ENCODE results near the gene MOB2. TPM values are rescaled to one million over a fixed set of nuclear protein-coding genes. Genes with fewer than 3 reads are reported as not detected.

Gene MOB2
- total RNA-seq, 4 donors from 2014 or later, result 84.8 to 126 (median 93.8) TPM

GRCh38 chr11:1507381-1508140 lies 21.0 kb upstream of the MOB2 start:
- intact Hi-C loops (cut with DNase I; ENCODE audit: low total_unique reads), result loop anchor here (10.0 kb wide), 1 partner anchor 223 kb away; no protein-coding TSS in a partner anchor
- DNase-seq (ENCODE audit: low spot score in 2 of 2), result no peak
- TF ChIP-seq POLR2A (IDR thresholded peaks at IDR 0.05), result no peak
- TF ChIP-seq, protein P1, sequence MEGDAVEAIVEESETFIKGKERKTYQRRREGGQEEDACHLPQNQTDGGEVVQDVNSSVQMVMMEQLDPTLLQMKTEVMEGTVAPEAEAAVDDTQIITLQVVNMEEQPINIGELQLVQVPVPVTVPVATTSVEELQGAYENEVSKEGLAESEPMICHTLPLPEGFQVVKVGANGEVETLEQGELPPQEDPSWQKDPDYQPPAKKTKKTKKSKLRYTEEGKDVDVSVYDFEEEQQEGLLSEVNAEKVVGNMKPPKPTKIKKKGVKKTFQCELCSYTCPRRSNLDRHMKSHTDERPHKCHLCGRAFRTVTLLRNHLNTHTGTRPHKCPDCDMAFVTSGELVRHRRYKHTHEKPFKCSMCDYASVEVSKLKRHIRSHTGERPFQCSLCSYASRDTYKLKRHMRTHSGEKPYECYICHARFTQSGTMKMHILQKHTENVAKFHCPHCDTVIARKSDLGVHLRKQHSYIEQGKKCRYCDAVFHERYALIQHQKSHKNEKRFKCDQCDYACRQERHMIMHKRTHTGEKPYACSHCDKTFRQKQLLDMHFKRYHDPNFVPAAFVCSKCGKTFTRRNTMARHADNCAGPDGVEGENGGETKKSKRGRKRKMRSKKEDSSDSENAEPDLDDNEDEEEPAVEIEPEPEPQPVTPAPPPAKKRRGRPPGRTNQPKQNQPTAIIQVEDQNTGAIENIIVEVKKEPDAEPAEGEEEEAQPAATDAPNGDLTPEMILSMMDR (IDR thresholded peaks at IDR 0.05), result no peak
- no peak overlapping the region for H3K4me3 ChIP-seq (ENCODE audit: low read depth, poor library complexity, severe bottlenecking)
- 67 to 73% methylated on average over 21 of the region's 21 CpGs for whole genome bisulfite sequencing, 2 donors

DNA sequence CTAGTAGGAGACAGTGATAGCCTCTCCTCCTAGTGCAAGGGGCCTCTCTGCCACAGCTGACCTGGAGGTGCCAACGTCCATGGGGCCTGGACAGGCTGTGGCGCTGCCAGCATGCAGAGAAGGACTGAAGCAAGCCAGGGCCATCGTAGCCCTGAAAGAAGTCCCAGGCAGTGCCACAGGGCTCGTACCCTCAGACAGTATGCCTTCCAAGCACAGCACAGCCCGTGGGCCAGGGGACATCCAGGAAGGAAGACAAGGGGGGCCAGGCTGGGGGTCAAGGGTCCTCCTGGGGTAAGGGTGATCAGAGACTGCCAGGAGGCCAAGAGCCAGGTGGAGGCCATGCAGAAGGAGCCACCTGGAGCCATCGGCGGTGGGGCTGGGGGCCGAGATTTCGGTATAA lies 20.4 kb upstream of the MOB2 start:
- no peak for DNase-seq (ENCODE audit: low spot score in 2 of 2)
- no peak overlapping the region for H3K4me3 ChIP-seq (ENCODE audit: low read depth, poor library complexity, severe bottlenecking)
- no peak for TF ChIP-seq POLR2A (IDR thresholded peaks at IDR 0.05)
- TF ChIP-seq, protein P1 (IDR thresholded peaks at IDR 0.05), result no peak
- WGBS, 2 donors, result 87 to 93% methylated on average over 9 of the region's 9 CpGs
- intact Hi-C loops (cut with DNase I; ENCODE audit: low total_unique reads), result loop anchor here (10.0 kb wide), 1 partner anchor 222 kb away; no protein-coding TSS in a partner anchor

DNA sequence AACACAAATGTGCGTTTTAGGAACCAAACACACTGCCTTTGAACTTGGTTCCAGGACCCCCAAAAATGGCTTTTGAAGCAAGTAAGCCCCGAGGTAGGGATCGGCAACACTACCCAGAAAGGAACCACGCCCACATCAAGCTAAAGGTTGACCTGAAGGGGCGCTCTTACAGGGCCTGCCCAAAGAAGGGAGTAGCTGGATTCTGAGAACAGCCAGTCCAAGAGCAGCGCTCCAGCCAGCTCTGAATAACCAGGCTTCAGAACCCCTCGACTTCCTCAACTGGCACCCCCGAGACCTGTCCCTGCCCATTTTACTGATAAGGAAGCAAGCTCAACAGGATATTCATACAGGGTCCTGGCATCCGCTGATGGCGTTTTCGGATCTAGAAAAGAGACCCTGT lies 18.9 kb upstream of the MOB2 start:
- WGBS, 2 donors, result 79 to 86% methylated on average over 11 of the region's 11 CpGs
- no peak for TF ChIP-seq POLR2A (IDR thresholded peaks at IDR 0.05)
- TF ChIP-seq, protein P1 (IDR thresholded peaks at IDR 0.05), result no peak
- no peak for DNase-seq (ENCODE audit: low spot score in 2 of 2)
- no peak overlapping the region for H3K4me3 ChIP-seq (ENCODE audit: low read depth, poor library complexity, severe bottlenecking)
- intact Hi-C loops (cut with DNase I; ENCODE audit: low total_unique reads), result loop anchor here (10.0 kb wide), 1 partner anchor 221 kb away; no protein-coding TSS in a partner anchor

DNA sequence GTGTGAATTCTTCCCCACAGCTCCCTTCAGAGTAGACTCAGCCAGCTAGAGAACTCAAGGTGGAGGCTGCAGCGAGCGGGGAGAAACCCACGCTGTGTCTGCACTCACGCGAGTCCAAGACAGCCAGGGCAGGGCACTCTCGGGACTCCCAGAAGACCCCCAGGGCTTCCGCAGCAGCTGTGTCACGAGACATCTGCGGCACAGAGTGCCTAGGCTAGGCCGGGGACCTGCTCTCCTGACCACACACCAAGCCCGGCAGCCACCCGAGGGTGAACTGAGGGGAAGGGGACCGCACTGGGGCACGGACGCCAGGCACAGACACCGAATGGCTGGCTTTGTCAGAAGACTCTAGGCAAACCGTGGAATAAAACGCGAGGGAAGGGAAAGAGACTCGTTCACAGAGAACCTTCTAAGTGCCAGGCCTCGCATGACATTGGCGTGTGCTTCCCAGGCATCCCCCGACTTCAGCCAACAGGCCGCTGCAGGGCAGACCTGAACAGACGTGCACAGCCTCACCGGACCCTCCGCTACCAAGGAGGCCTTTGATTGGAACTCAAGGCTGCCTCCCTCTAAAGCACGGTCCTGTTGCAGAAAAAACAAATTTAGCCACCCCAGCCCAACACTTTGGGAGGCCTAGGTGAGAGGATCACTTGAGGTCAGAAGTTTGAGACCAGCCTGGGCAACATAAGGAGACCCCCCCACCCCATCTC lies 18.2 kb upstream of the MOB2 start:
- TF ChIP-seq, protein P1 (IDR thresholded peaks at IDR 0.05), result no peak
- TF ChIP-seq POLR2A (IDR thresholded peaks at IDR 0.05), result no peak
- WGBS, 2 donors, result 87 to 89% methylated on average over 28 of the region's 28 CpGs
- no peak overlapping the region for H3K4me3 ChIP-seq (ENCODE audit: low read depth, poor library complexity, severe bottlenecking)
- intact Hi-C loops (cut with DNase I; ENCODE audit: low total_unique reads), result loop anchor here (10.0 kb wide), 1 partner anchor 220 kb away; no protein-coding TSS in a partner anchor
- DNase-seq (ENCODE audit: low spot score in 2 of 2), result no peak

DNA sequence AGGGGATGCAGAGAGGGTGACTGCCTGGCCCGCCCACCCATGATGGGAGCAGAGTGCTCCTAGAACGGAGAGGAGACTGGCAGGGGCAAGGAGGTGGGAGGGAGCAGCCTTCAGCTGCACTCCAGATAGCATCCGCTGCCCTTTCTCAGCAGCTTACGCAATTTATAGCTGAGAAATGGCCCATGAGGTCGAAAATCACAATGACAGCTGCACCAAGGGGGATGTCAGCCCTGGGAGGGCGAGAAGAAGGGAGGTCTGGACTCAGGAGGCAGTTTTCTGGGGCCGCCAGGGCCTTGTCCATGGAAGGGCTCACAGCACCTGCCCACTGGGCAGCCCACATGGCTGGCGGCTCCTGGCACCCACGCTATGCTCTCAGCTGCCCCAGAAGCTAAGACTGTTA lies 17.6 kb upstream of the MOB2 start:
- H3K4me3 ChIP-seq (ENCODE audit: low read depth, poor library complexity, severe bottlenecking), result no peak overlapping the region
- TF ChIP-seq POLR2A (IDR thresholded peaks at IDR 0.05), result no peak
- TF ChIP-seq, protein P1 (IDR thresholded peaks at IDR 0.05), result no peak
- no peak for DNase-seq (ENCODE audit: low spot score in 2 of 2)
- intact Hi-C loops (cut with DNase I; ENCODE audit: low total_unique reads), result loop anchor here (10.0 kb wide), 1 partner anchor 219 kb away; no protein-coding TSS in a partner anchor
- 50 to 55% methylated on average over 9 of the region's 9 CpGs for WGBS, 2 donors
